ENCODE measurements around the gene CEP164.
"Not testable (repeated sequence)": the region's sequence is repeated elsewhere in the genome, so short reads cannot be mapped to it uniquely, and the experiment has no call there.

CEP164 gene

GRCh38 chr11:117309310-117309709 is 18.3 kb upstream of the CEP164 start:
- no peaks in the 10 kb centered on the region for H3K27me3 ChIP-seq (ENCODE audit: control insufficient read depth, insufficient read depth, low read length)
- peaks cover 2% of the 10 kb centered on the region; the same call in 1 of the 2 replicates for H3K4me1 ChIP-seq (ENCODE audit: control insufficient read depth, insufficient read depth, low read length)
- H3K9me3 ChIP-seq (ENCODE audit: control insufficient read depth, insufficient read depth, low read length): no peaks in the 10 kb centered on the region
- no peak overlapping the region for H3K27ac ChIP-seq (ENCODE audit: low read depth, low read length)
- H3K9ac ChIP-seq (ENCODE audit: low read depth, low read length): no peak overlapping the region
- H3K36me3 ChIP-seq (ENCODE audit: control insufficient read depth, insufficient read depth, low read length): no peaks in the 10 kb centered on the region
- H3K4me3 ChIP-seq (ENCODE audit: low read depth, low read length): no peak overlapping the region

DNA sequence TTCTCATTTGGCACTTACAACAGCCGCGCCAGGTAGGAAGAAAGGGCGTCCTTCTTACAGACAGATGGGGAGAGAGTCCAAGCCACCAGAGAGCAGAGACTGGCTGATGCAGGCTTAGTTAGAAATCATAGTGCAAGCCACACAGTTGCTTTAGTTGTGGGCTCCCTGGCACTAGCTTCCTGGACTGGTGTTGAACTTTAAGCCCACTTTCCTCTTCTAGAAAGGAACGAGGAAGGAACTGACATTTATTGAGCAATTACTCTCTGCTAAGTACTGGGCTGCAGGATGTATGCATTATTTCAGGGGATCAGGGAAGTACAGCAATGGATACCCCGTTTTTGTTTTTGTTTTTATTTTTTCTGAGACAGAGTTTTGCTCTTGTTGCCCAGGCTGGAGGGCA is 14.6 kb upstream of the CEP164 start:
- Histone ChIP-seq H3K27me3 (ENCODE audit: control insufficient read depth, insufficient read depth, low read length) (0 out of 2 replicates have a peak, but pooled peaks cover 2% of the 10 kb centered on the region), H3K36me3 (ENCODE audit: control insufficient read depth, insufficient read depth, low read length) (no peaks in the 10 kb centered on the region), H3K9me3 (ENCODE audit: control insufficient read depth, insufficient read depth, low read length) (no peaks in the 10 kb centered on the region), H3K4me3 (ENCODE audit: low read depth, low read length) (no peak overlapping the region), H3K9ac (ENCODE audit: low read depth, low read length) (no peak overlapping the region), H3K27ac (ENCODE audit: low read depth, low read length) (no peak overlapping the region), H3K4me1 (ENCODE audit: control insufficient read depth, insufficient read depth, low read length) (peaks cover 7% of the 10 kb centered on the region; the same call in 1 of the 2 replicates)

- Histone ChIP-seq H3K27ac (ENCODE audit: low read depth, low read length) (no peak overlapping the region), H3K36me3 (ENCODE audit: control insufficient read depth, insufficient read depth, low read length) (no peaks in the 10 kb centered on the region), H3K4me1 (ENCODE audit: control insufficient read depth, insufficient read depth, low read length) (peaks cover 7% of the 10 kb centered on the region; the same call in 1 of the 2 replicates), H3K27me3 (ENCODE audit: control insufficient read depth, insufficient read depth, low read length) (0 out of 2 replicates have a peak, but pooled peaks cover 2% of the 10 kb centered on the region), H3K9me3 (ENCODE audit: control insufficient read depth, insufficient read depth, low read length) (no peaks in the 10 kb centered on the region), H3K4me3 (ENCODE audit: low read depth, low read length) (no peak overlapping the region), H3K9ac (ENCODE audit: low read depth, low read length) (no peak overlapping the region)
Observed at GRCh38 chr11:117313828-117314768, 13.6 kb upstream of the CEP164 start.

GRCh38 chr11:117314840-117315239 is 12.8 kb upstream of the CEP164 start:
- Histone ChIP-seq H3K27ac (ENCODE audit: low read depth, low read length) (no peak overlapping the region), H3K27me3 (ENCODE audit: control insufficient read depth, insufficient read depth, low read length) (0 out of 2 replicates have a peak, but pooled peaks cover 2% of the 10 kb centered on the region), H3K9ac (ENCODE audit: low read depth, low read length) (no peak overlapping the region), H3K9me3 (ENCODE audit: control insufficient read depth, insufficient read depth, low read length) (no peaks in the 10 kb centered on the region), H3K36me3 (ENCODE audit: control insufficient read depth, insufficient read depth, low read length) (no peaks in the 10 kb centered on the region), H3K4me1 (ENCODE audit: control insufficient read depth, insufficient read depth, low read length) (peaks cover 7% of the 10 kb centered on the region; the same call in 1 of the 2 replicates), H3K4me3 (ENCODE audit: low read depth, low read length) (peak overlapping the region; percentile 72)

DNA sequence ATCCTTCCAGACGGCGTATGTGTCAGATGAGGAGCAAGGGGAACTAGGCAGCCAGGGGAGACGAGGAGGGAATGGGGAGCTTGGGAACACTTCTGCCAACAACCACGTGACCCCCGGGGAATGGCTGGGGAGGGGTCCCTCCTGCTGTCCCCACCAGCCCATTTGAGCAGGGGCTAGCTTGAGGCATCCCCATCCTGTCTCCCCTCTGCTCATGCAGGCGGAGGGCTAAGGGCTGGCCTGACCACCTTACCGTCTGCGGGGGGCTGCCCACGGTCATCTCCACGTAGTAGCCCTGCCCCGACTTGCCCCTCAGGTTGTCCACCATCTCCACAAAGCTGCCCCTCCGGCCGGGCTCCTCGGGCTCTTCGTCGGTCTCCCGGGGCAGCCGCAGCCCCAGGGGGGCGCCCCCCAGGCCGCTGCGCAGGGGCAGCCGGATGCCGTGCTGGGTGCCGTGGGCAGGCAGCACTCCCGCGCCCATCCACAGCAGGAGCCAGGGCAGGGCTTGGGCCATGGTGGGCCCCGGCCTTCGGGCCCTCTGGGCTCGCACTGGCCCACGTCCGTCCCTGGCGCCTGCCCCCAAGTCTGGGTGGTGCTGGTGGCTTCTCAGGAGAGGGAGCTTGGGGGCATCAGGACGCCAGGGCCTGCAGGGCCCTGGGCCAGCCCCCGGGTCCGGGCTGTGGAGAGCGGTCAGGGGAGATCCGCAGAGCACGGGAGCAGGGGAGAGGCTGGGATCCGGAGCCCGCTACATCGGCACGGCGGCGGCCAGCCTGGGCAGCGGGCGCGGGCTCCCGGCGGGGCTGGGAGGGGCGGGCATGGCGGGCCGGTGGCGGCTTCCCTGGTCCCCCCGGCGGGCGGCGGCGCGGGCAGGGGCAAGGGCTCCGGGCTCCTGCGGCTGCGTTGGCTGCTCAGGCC is 12.1 kb upstream of the CEP164 start:
- no peaks in the 10 kb centered on the region for H3K9me3 ChIP-seq (ENCODE audit: control insufficient read depth, insufficient read depth, low read length)
- H3K27ac ChIP-seq (ENCODE audit: low read depth, low read length): no peak overlapping the region
- 0 out of 2 replicates have a peak, but pooled peaks cover 2% of the 10 kb centered on the region for H3K27me3 ChIP-seq (ENCODE audit: control insufficient read depth, insufficient read depth, low read length)
- H3K4me1 ChIP-seq (ENCODE audit: control insufficient read depth, insufficient read depth, low read length): peaks cover 7% of the 10 kb centered on the region; the same call in 1 of the 2 replicates
- H3K36me3 ChIP-seq (ENCODE audit: control insufficient read depth, insufficient read depth, low read length): no peaks in the 10 kb centered on the region
- no peak overlapping the region for H3K9ac ChIP-seq (ENCODE audit: low read depth, low read length)
- peak overlapping the region; percentile 72 for H3K4me3 ChIP-seq (ENCODE audit: low read depth, low read length)

- Histone ChIP-seq H3K9me3 (ENCODE audit: control insufficient read depth, insufficient read depth, low read length) (no peaks in the 10 kb centered on the region), H3K9ac (ENCODE audit: low read depth, low read length) (no peak within 1 kb of the TSS), H3K36me3 (ENCODE audit: control insufficient read depth, insufficient read depth, low read length) (no peaks in the 10 kb centered on the region), H3K27ac (ENCODE audit: low read depth, low read length) (no peak within 1 kb of the TSS), H3K4me3 (ENCODE audit: low read depth, low read length) (peak within 1 kb of the TSS; percentile 72), H3K27me3 (ENCODE audit: control insufficient read depth, insufficient read depth, low read length) (0 out of 2 replicates have a peak, but pooled peaks cover 2% of the 10 kb centered on the region), H3K4me1 (ENCODE audit: control insufficient read depth, insufficient read depth, low read length) (peaks cover 7% of the 10 kb centered on the region; the same call in 1 of the 2 replicates)
Observed at GRCh38 chr11:117316197-117316961, 11.3 kb upstream of the CEP164 start, which contains the start of gene BACE1. Gene BACE1 (minus strand): TSS chr11:117316256. CDS start chr11:117315795, 461 bp downstream.

DNA sequence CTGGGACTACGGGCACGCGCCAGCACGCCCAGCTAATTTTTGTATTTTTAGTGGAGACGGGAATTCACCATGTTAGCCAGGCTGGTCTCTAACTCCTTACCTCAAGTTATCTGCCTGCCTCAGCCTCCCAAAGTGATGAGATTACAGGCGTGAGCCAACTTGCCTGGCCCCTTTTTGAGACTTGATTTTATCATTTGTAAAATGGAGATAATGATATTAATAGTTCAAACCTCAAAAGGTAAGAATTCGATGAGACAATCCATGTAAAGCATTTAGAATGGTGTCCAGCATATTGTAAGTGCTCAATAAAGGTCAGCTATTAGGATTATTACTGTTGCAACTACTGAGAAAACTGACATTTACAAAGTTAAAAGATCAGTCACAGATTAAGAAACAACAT is 8.9 kb upstream of the CEP164 start:
- Histone ChIP-seq H3K27me3 (ENCODE audit: control insufficient read depth, insufficient read depth, low read length) (0 out of 2 replicates have a peak, but pooled peaks cover 2% of the 10 kb centered on the region), H3K27ac (ENCODE audit: low read depth, low read length) (no peak overlapping the region), H3K9ac (ENCODE audit: low read depth, low read length) (no peak overlapping the region), H3K36me3 (ENCODE audit: control insufficient read depth, insufficient read depth, low read length) (no peaks in the 10 kb centered on the region), H3K4me1 (ENCODE audit: control insufficient read depth, insufficient read depth, low read length) (peaks cover 7% of the 10 kb centered on the region; the same call in 1 of the 2 replicates), H3K4me3 (ENCODE audit: low read depth, low read length) (no peak overlapping the region), H3K9me3 (ENCODE audit: control insufficient read depth, insufficient read depth, low read length) (no peaks in the 10 kb centered on the region)

- Histone ChIP-seq H3K27ac (ENCODE audit: low read depth, low read length) (no peak overlapping the region), H3K36me3 (ENCODE audit: control insufficient read depth, insufficient read depth, low read length) (no peaks in the 10 kb centered on the region), H3K27me3 (ENCODE audit: control insufficient read depth, insufficient read depth, low read length) (0 out of 2 replicates have a peak, but pooled peaks cover 2% of the 10 kb centered on the region), H3K4me1 (ENCODE audit: control insufficient read depth, insufficient read depth, low read length) (peaks cover 5% of the 10 kb centered on the region; the same call in 1 of the 2 replicates), H3K4me3 (ENCODE audit: low read depth, low read length) (no peak overlapping the region), H3K9me3 (ENCODE audit: control insufficient read depth, insufficient read depth, low read length) (no peaks in the 10 kb centered on the region), H3K9ac (ENCODE audit: low read depth, low read length) (no peak overlapping the region)
Observed at GRCh38 chr11:117319214-117319840, 8.3 kb upstream of the CEP164 start.

- peak overlapping the region; percentile 77 for H3K4me3 ChIP-seq (ENCODE audit: low read depth, low read length)
- not testable (repeated sequence) for H3K9me3 ChIP-seq (ENCODE audit: control insufficient read depth, insufficient read depth, low read length); H3K4me1 ChIP-seq (ENCODE audit: control insufficient read depth, insufficient read depth, low read length); H3K36me3 ChIP-seq (ENCODE audit: control insufficient read depth, insufficient read depth, low read length); H3K27me3 ChIP-seq (ENCODE audit: control insufficient read depth, insufficient read depth, low read length); H3K27ac ChIP-seq (ENCODE audit: low read depth, low read length); H3K9ac ChIP-seq (ENCODE audit: low read depth, low read length)
Observed at GRCh38 chr11:117327255-117327566, 443 bp upstream of the CEP164 start.
